ENCODE measurements around the gene PPM1F.

PPM1F gene

GRCh38 chr22:21978564-21979386, 26.1 kb upstream of the PPM1F start:
- DNase-seq (ENCODE audit: extremely low spot score, insufficient read length, low read depth) (no peak), FAIRE-seq (no peak)

- DNase-seq (ENCODE audit: extremely low spot score, insufficient read length, low read depth) (no peak), FAIRE-seq (no peak)
Observed at GRCh38 chr22:21977814-21978213, 25.2 kb upstream of the PPM1F start.

DNA sequence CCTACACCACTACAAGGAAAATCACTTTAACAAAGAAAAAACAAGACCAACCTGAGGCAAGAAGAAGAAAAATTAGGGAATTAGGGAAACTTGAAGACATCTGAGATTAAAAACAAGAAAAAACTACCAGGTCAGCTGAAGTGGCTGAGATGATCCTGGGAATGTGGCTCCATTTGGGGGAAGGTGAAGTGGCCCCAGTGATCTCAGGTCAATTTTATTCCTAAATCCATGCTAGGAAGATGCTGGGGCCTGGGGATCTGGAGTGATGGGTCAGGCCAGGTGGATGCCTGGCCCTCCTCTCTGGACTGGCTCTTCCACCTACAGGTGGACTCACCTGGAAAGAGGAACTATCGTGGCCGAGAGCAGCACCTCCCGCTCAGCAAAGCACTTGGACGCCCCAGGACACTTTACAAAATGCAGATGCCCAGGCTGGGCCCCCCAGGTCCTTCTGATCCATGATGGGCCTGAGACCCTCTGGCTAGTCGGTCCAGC, 23.3 kb upstream of the PPM1F start:
- FAIRE-seq (no peak), DNase-seq (ENCODE audit: extremely low spot score, insufficient read length, low read depth) (no peak)

GRCh38 chr22:21975273-21975672, 22.6 kb upstream of the PPM1F start:
- DNase-seq (ENCODE audit: extremely low spot score, insufficient read length, low read depth), result no peak

DNA sequence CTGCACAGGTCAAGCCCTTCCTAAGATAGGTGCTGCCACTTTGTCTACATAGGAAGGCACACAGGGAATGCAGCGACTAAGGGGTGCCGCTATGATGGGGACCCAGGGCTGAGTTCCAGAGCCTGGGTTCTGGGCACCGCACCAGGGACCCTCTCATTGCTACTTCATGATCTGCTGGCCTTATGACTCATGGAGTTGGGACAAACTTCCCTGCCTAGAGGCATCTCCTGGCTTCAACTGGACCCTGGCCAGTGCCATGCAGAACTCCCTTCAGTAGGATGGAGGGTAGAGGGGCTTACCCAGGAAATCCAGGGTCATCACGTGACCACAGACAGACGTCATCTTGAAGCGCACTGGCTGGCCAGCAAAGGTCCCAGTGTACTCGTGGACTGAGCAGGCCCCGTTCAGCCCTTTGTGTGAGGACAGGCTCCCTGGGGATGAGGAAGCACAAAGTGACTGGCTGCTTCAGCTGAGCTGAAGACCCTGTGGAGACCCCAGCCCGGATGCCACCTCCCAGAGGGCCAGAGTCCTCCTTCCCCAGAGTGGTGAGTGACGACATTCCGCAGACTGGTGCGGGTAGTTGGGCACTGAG, 21.5 kb upstream of the PPM1F start:
- DNase-seq (ENCODE audit: extremely low spot score, insufficient read length, low read depth) (no peak), FAIRE-seq (no peak)

More at GRCh38 chr22:21975273-21975672, 22.6 kb upstream of the PPM1F start:
- FAIRE-seq, result no peak

DNA sequence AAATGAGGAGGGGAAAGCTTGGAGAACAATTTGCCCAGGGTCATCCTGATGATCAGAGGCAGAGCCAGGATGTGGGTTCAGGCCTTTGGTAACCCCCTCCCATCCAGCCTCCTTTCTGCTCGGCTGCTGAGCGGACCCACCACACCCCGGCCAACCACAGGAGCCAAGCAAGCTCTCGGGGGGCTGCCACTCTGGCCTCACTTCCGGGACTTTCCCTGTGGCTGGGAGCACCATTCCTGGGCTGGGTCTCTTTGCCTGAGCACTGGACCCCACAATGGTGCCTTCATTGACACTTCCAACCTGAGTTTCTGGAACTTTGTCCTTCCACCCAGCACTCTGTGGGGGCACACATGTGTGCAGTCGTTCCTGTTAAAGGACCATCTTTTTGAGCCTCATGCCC, 20.2 kb upstream of the PPM1F start:
- DNase-seq (ENCODE audit: extremely low spot score, insufficient read length, low read depth) (no peak), FAIRE-seq (no peak)

- FAIRE-seq, result peak; percentile 65
Observed at GRCh38 chr22:21972293-21972779, 19.7 kb upstream of the PPM1F start.

GRCh38 chr22:21971858-21972275, 19.2 kb upstream of the PPM1F start:
- no peak for DNase-seq (ENCODE audit: extremely low spot score, insufficient read length, low read depth)
- peak; percentile 31 for FAIRE-seq

More at GRCh38 chr22:21972293-21972779, 19.7 kb upstream of the PPM1F start:
- peak; percentile 63 for DNase-seq (ENCODE audit: extremely low spot score, insufficient read length, low read depth)

DNA sequence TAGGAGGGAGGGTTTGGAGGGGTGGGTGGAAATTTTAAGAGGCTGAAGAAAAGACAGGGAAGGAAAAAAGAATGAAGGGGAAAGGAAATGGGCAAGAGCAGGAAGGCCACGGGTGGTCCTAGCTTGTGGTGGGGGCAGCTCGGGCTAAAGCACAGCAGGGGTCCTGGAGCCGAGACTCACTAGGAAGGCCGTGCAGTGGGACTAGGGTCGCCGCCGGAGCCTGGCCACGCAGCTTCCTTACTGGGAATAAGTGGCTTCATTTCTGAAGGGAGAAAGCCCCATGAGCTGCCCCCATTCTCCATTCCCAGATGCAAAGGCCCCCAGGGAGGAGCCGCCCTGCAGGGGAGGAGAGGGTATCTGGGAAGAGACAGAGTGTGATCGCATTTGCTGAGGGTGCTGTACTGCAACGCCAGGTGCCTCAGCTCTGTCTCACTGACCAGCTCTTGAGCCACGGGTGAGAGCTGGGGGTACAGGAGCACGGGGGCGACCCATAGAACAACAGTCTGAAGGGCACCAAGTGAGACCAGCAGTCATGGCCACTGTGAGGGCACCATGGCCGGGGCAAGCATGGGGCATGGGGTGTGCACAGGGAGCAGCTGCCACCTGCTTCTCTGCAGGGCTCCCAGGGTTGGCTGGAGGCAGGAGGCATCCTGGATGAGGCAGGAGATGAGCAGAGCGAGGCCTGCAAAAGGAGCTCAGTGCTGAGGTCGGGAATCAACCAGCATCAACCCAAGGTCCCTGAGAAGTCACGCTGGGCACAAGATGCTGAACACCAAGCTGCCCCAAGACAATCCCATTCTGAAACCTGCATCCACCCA, 18.4 kb upstream of the PPM1F start:
- DNase-seq (ENCODE audit: extremely low spot score, insufficient read length, low read depth), result no peak

GRCh38 chr22:21970037-21970799, 17.6 kb upstream of the PPM1F start:
- no peak for DNase-seq (ENCODE audit: extremely low spot score, insufficient read length, low read depth)
- no peak for FAIRE-seq

More for the DNA sequence above, 18.4 kb upstream of the PPM1F start:
- FAIRE-seq, result no peak

- no peak for FAIRE-seq
- DNase-seq (ENCODE audit: extremely low spot score, insufficient read length, low read depth), result no peak
Observed at GRCh38 chr22:21968452-21969129, 15.9 kb upstream of the PPM1F start.

GRCh38 chr22:21967693-21968271, 15.1 kb upstream of the PPM1F start:
- FAIRE-seq (no peak), DNase-seq (ENCODE audit: extremely low spot score, insufficient read length, low read depth) (no peak)

DNA sequence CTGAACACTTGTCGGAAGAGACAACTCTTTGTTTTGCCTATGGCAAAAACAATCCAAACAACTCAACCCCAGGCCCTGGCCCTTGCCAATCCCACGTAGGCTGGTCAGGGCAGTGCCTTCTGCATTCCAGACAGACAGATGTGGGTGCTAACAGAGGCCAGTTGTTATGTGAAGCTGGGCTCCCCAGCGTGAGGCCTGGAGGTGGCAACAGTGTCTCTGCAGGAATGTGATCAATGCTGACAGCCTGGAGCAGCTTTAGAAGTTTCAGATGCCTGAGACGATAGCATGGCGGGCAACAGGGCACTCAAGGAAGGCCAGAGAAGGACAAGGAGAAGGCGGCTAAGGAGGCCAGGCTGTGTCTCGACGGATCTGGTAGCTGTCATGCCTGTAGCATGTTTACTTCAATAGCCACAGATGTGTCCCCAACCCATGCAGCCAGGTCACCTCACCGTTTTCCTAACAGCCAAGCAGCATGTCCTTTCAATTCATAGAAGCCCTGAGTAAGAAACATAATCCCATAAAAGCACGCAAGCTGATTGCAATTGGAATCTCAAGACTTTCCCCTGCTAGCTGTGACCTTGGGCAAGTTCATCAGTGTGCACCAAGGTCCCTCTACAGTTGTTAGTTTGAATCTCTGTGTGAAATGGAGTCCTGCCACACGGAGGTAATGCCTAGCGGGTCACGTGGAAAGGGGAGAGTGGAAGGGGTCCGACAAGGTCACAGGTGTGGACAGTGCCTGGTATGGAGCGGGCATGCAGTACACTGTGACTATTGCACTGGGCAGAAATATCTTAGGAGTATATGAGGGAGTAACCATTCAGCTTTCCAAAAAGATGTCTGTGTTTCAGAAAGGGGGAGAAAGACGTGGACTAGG, 14.2 kb upstream of the PPM1F start:
- FAIRE-seq, result no peak
- no peak for DNase-seq (ENCODE audit: extremely low spot score, insufficient read length, low read depth)

DNA sequence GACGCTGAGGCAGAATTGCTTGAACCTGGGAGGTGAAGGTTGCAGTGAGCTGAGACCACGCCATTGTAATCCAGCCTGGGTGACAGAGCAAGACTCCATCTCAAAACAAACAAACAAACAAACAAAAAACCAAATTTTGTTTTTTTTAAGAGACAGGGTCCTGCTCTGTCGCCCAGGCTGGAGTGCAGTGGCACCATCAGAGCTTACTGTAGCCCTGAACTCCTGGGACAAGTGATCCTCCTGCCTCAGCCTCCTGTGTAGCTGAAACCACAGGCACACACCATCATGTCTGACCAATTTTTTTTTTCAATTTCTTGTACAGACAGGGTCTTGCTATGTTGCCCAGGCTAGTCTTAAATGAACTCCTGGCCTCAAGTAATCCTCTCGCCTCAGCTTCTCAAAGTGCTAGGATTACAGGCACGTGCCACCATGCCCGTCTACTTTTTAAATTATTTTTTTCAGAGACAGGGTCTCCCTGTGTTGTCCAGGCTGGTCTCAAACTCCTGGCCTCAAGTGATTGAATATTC, 13.2 kb upstream of the PPM1F start:
- FAIRE-seq (no peak), DNase-seq (ENCODE audit: extremely low spot score, insufficient read length, low read depth) (no peak)

- no peak for FAIRE-seq
- DNase-seq (ENCODE audit: extremely low spot score, insufficient read length, low read depth), result no peak
Observed at GRCh38 chr22:21964918-21965484, 12.4 kb upstream of the PPM1F start.

DNA sequence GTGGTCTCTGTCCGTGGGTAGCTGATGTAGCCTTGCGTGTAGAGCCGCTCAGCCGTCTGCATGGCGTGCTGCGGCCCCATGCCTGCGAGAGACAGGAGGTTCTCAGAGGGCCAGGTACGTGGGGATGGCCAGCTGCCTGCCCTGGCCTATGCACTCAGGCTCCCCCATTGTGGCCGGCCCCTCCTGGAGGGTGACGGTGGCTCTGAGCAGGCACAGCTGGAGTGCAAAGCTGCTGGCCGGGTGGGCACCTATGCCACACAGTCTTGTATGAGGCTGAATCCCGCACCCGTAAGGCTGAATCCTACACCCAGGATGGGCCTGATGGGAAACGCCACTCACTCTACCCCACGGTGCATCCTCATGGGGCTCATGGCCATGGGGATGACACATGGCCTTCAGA, 11.6 kb upstream of the PPM1F start:
- DNase-seq (ENCODE audit: extremely low spot score, insufficient read length, low read depth) (no peak), FAIRE-seq (no peak)

GRCh38 chr22:21963790-21964211, 11.2 kb upstream of the PPM1F start:
- FAIRE-seq, result no peak

More at GRCh38 chr22:21963790-21964211, 11.2 kb upstream of the PPM1F start:
- no peak for DNase-seq (ENCODE audit: extremely low spot score, insufficient read length, low read depth)
